ENCODE data around the gene FBRSL1. TPM values are rescaled to one million over a fixed set of nuclear protein-coding genes. Genes with fewer than 3 reads are reported as not detected.

The FBRSL1 gene
- polyA plus RNA-seq, 1 donor from 2014 or later: 6.8 TPM

DNA sequence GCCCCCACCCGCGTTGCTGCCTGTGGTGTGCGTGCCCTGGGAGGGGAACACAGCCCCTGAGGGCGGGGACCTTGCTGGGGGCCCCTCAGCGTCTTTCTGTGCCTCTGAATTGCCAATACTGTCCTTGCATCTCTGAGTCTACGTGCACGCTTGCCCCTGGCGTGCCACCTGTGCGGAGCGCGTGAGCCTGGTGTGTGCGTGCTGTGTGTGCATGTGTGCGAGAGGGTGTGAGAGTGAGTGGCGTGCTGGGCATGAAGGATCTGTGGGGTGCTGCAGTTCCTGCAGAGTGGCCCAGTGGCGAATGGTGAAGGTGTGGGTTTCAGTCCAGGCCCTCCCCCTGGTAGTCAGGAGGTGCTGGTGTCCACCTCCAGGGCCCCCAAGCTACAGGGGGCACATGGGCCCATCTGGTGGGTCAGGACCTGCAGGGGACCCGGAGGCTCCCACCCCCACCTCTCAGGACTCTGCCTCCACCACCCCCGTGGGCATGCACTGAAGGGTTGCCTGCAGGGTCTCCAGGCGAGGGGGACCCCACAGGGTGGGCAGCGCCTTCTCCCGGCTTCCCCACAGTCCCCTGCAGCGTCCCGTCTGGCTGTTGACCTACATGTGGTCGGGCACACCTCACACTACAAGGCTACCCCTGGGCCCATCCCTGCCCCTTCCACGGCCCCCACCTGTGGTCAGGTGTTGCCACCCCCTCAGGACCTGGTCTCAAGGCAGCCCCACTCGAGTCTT, 21.0 kb downstream of the FBRSL1 start:
- Mint-ChIP-seq H3K27ac (no peak overlapping the region), H3K27me3 (no peaks in the 10 kb centered on the region), H3K9me3 (peaks cover 0 to 3% (median 0%) of the 10 kb centered on the region in 3 donors), H3K4me3 (no peak overlapping the region), H3K4me1 (peaks cover 7 to 12% (median 7%) of the 10 kb centered on the region in 3 donors), H3K36me3 (peaks cover 6% of the 10 kb centered on the region)

DNA sequence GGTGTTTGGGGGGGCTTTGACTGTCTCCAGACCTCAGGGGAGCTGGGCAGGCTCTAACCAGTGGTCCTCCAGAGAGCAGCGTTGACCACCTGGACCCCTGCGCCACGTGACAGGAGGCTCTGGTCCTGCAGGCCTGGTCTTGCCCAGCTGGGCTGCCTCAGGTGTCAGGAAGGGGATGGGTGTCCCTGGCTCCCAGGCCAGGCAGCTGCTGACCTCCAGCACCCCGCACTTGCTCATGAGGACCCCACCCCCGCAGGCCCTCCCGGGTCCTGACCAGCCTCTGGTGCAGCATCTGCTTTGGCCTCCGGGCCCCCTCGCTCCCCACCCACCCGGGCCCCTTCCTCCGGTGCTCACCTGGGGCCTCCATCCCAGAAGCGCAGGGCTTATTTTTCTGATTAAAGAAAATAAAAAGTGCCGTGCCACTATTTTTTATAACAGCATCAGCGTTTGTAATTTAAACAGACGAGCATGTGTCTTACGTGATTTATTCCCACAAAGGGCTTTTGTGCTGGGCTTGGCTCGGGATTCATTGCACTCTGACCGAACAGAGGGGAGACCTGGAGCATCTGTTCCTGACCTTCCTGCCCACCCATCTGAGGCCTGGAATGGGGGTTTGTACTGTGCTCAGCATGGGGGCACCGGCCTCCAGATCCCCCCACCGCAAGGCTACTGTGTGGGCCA, 21.7 kb downstream of the FBRSL1 start:
- H3K27ac Mint-ChIP-seq: peak overlapping the region in 1 of 3 donors; percentile 31

DNA sequence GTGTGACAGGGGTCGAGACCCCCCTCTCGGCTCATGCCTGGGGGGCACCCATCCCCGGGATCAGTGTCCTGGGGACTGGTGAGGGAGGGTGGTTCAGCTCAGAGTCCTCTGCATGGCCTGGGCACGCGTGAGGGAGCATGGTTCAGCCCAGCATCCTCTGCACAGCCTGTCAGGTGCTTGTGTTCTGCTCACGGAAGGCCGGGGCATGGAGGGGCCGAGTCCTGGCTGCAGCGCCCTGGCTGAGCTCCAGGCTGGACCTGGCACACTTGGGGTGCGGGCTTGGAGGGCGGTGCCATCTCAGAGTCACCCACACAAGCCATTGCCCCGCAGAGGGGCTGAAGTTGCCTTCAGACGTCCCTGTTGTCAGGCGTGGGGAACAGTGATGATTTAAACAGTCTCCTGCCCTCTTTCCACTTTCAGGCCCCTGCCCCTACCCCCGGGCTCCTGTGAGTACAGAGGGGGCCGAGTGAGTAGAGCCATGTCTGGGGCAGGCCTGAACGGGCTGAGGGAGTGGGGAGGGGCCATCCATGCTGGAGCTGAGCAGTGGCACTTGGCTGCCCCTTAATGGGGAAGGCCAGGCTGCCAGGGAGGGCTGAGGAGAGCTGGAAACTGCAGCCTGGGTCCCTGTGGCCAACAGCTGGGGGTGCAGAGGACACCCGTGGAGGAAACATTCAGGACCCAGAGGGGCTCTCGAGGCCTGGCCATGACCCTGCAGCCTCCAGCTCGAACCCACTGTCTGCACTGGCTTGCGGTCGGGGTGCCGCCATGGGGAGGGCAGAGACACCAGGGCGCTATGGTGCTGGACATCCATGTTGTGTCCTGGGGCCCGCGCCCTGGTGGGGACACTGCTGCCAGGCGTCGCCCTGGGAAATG, 22.5 kb downstream of the FBRSL1 start:
- Mint-ChIP-seq H3K36me3 (peaks cover 7% of the 10 kb centered on the region), H3K27ac (peak overlapping the region in 2 of 3 donors; percentile 18 to 31), H3K27me3 (no peaks in the 10 kb centered on the region), H3K4me1 (peaks cover 0 to 4% (median 2%) of the 10 kb centered on the region in 3 donors), H3K4me3 (no peak overlapping the region), H3K9me3 (peaks cover 0 to 3% (median 1%) of the 10 kb centered on the region in 3 donors)

More for the DNA sequence above, 21.7 kb downstream of the FBRSL1 start:
- H3K4me1 Mint-ChIP-seq: peaks cover under 1 to 4% (median 2%) of the 10 kb centered on the region in 3 donors
- no peak overlapping the region for H3K4me3 Mint-ChIP-seq
- H3K27me3 Mint-ChIP-seq: no peaks in the 10 kb centered on the region
- peaks cover 7% of the 10 kb centered on the region for H3K36me3 Mint-ChIP-seq
- H3K9me3 Mint-ChIP-seq: peaks cover 0 to 3% (median 0%) of the 10 kb centered on the region in 3 donors

DNA sequence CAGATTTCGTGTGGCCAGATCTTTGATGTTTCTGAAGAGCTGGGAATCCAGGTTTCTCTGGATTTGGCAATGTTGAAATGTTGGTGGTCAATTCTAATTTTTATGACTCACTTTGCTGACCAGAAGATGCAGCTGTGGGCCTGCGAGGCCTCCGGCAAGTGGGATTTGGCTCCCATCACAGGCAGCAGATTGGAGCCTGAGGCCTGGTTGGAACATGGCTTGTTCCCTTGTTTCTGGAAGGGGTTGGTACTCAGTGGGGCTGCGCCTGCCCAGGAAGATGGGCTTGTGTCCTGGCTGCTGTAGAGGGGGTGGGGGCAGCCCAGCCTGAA, 23.1 kb downstream of the FBRSL1 start:
- H3K4me1 Mint-ChIP-seq: peaks cover under 1 to 4% (median 2%) of the 10 kb centered on the region in 3 donors
- H3K27ac Mint-ChIP-seq: peak overlapping the region in 1 of 3 donors; percentile 18
- H3K36me3 Mint-ChIP-seq: peaks cover 8% of the 10 kb centered on the region
- H3K27me3 Mint-ChIP-seq: no peaks in the 10 kb centered on the region
- H3K9me3 Mint-ChIP-seq: peaks cover 0 to 3% (median 2%) of the 10 kb centered on the region in 3 donors
- no peak overlapping the region for H3K4me3 Mint-ChIP-seq

DNA sequence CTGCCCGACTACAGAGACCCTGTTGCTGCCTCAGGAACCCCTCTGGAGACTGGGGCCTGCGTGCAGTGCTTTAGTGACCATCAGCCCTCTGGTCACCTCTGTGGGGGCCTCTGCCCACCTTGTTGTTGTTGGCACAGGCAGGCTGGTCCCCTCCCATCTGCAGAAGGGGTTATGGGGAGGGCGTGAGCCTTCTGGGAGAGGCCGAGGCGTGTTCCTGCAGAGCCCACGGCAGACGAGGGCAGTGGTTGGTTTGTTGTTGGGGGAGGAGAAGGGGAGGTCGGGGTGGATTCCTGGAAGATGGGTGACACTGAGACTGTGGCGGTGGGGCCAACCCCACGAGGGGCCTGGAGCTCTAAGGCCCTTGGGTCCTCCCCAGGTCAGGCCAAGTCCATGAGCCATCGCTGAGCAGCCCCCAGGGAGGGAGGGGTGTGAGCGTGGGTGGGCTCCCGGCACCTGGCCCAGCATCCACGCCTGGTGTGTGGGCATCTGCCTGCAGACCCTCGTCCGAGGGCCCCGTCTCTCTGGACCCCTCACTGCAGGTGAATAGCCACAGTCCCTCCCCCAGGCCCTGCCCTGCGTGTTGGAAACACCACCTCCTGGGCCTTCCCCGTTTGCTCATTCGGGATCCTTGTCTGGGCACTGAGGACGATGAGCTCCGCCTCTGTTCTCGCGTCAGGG, 23.6 kb downstream of the FBRSL1 start:
- peaks cover 2 to 4% (median 3%) of the 10 kb centered on the region in 3 donors for H3K4me1 Mint-ChIP-seq
- no peak overlapping the region for H3K4me3 Mint-ChIP-seq
- H3K36me3 Mint-ChIP-seq: peaks cover 13% of the 10 kb centered on the region
- peaks cover 0 to 3% (median 2%) of the 10 kb centered on the region in 3 donors for H3K9me3 Mint-ChIP-seq
- H3K27me3 Mint-ChIP-seq: no peaks in the 10 kb centered on the region
- peak overlapping the region in 2 of 3 donors; percentile 18 to 63 for H3K27ac Mint-ChIP-seq

DNA sequence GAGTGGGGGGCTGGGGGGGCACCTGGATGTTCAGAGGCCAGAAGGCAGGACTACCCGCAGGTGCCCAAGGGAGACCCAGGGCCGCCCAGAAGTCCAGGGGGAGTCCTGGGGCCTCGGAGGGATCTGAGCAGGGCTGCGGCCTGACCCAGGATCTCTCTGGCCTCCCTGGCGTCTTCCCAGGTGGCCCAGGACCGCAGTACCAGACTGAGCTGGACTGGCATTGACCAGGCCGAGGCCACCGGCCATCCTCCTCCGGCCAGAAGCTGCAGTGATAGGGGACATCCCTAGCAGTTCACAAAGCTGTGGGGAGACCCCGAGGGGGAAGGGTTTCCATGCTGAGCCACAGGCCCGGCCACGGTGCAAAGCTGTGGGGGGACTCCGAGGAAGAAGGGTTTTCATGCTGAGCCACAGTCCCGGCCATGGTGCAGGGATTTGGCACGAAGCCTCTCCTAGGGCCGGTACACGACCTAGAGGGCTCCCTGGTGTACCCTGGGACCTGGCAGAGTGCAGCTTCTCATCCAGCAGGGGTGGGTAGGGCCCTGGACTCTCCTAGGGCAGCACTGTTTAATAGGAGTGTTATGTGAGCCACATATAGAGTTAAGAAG, 24.4 kb downstream of the FBRSL1 start:
- H3K27me3 Mint-ChIP-seq: no peaks in the 10 kb centered on the region

DNA sequence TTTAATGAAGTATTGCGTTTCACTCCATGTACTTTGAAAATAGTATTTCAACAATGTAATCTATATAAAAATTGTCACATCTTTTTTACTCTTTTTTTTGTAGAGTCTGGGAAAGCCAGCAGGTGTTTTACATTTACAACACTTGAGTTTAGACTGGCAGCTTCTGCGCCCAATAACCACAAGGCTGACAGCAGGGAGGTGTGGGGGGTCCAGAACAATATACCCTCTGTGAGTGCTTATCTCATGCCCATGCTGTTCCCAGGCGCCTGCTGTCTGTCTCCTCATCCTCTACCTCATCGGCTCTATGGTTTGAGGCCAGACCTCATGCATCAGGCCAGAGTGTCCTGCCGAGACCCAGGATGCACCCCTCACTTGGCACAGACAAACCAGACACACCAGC, 24.9 kb downstream of the FBRSL1 start:
- Mint-ChIP-seq H3K4me1 (peaks cover 2 to 4% (median 3%) of the 10 kb centered on the region in 3 donors), H3K36me3 (peaks cover 19% of the 10 kb centered on the region), H3K9me3 (peaks cover 0 to 4% (median 2%) of the 10 kb centered on the region in 3 donors), H3K27ac (no peak overlapping the region), H3K27me3 (no peaks in the 10 kb centered on the region), H3K4me3 (no peak overlapping the region)

More for the DNA sequence above, 24.4 kb downstream of the FBRSL1 start:
- Mint-ChIP-seq H3K36me3 (peaks cover 19% of the 10 kb centered on the region), H3K4me1 (peaks cover 2 to 4% (median 3%) of the 10 kb centered on the region in 3 donors), H3K4me3 (no peak overlapping the region), H3K27ac (no peak overlapping the region), H3K9me3 (peaks cover 0 to 4% (median 2%) of the 10 kb centered on the region in 3 donors)

DNA sequence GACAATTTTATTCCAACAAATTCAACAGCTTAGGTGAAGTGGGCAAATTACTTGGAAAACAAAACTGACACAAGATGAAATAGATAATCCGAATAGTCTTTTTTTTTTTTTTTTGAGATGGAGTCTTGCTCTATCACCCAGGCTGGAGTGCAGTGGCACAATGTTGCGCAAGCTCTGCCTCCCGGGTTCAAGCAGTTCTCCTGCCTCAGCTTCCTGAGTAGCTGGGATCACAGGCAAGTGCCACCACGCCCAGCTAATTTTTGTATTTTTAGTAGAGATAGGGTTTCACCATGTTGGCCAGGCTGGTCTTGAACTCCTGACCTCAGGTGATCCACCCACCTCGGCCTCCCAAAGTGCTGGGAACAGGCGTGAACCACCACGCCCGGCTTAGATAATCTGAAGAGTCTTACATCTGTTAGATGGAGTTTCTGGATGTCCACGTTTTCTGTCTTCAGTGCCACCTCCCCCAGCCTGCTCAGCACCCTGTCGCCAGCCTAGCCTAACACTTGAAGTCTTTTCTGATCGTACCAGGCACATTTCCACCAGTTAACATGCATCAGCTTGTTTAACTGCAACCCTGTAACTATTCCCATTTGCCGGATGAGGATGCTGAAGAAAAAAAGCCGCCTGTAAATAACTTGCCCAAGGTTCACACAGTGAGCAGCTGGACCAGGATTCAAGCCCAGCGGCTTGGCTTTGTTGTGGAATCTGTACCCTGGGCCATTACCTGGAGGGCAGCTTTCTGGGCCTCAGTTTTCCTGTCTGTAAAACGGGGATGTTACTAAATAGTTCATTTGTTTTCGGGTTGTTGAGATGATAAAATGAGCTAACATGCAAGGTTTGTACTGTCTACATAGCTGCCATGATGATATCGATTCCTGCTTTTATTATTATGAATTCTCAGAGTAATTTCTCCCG, 26.4 kb downstream of the FBRSL1 start:
- peaks cover 19% of the 10 kb centered on the region for H3K36me3 Mint-ChIP-seq
- H3K4me1 Mint-ChIP-seq: peaks cover 2 to 5% (median 4%) of the 10 kb centered on the region in 3 donors
- H3K27me3 Mint-ChIP-seq: no peaks in the 10 kb centered on the region
- peak overlapping the region in 1 of 4 donors; percentile 8 for H3K4me3 Mint-ChIP-seq
- H3K9me3 Mint-ChIP-seq: peaks cover 0 to 4% (median 2%) of the 10 kb centered on the region in 3 donors
- peak overlapping the region in 2 of 3 donors; percentile 71 to 83 for H3K27ac Mint-ChIP-seq

DNA sequence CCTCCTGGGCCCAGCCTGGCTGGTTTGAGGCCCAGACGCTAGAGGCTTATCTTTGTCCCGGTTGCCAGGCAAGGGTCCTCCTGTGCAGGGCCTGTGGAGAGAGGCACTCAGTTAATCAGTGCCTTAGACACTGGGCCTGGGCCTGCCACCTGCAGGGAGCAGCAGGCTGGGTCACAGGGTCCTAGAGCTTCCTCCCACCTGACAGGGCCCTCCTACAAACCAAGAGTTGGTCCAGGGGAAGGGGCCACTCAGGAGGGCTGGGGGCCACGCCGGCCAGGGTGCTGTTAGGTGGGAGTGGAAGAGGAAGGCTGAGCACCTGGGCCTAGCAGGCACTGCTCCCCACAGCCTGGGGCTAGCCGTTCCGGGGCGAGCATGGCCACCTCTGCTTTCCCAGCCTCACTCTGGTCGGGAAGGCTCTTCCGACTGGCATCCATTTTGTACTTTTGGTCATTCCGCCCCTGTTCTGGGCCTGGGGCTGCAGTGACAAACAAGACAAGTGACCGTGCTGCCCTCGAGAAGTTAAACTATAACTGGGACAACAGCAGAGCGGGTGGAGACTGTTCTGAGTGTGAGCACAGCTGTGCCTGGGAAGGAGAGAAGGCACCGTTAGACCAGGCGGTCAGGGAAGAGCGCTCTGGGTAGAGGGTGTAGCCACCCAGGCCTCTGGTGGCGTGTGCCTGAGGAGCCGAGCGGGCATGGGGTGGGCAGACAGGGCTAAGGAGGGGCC, 27.2 kb downstream of the FBRSL1 start:
- peak overlapping the region in 1 of 3 donors; percentile 9 for H3K27ac Mint-ChIP-seq

DNA sequence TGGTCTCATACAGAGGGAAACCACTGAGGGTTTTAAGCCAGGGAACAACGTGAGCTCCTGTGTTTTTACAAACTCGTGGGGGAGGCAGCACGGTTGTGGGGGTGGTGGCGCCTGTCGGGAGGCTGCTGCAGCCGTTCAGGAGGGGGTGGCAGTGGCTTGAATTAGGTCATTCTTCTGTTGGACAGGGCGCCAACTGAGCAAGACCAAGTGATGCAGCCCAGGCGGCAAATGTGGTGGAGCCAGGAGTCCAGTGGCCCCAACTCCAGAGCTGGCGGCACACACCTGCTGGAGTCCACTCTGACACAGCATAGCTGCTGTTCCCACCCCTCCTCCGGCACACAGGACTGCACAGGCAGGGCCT, 27.8 kb downstream of the FBRSL1 start:
- Mint-ChIP-seq H3K36me3 (peaks cover 19% of the 10 kb centered on the region), H3K27ac (peak overlapping the region in 1 of 3 donors; percentile 28), H3K4me1 (peaks cover 2 to 10% (median 4%) of the 10 kb centered on the region in 3 donors), H3K4me3 (no peak overlapping the region), H3K9me3 (peaks cover 0 to 4% (median 2%) of the 10 kb centered on the region in 3 donors), H3K27me3 (no peaks in the 10 kb centered on the region)

More for the DNA sequence above, 27.2 kb downstream of the FBRSL1 start:
- Mint-ChIP-seq H3K4me3 (no peak overlapping the region), H3K9me3 (peaks cover 0 to 4% (median 2%) of the 10 kb centered on the region in 3 donors), H3K4me1 (peaks cover 2 to 10% (median 4%) of the 10 kb centered on the region in 3 donors), H3K27me3 (no peaks in the 10 kb centered on the region), H3K36me3 (peaks cover 19% of the 10 kb centered on the region)

DNA sequence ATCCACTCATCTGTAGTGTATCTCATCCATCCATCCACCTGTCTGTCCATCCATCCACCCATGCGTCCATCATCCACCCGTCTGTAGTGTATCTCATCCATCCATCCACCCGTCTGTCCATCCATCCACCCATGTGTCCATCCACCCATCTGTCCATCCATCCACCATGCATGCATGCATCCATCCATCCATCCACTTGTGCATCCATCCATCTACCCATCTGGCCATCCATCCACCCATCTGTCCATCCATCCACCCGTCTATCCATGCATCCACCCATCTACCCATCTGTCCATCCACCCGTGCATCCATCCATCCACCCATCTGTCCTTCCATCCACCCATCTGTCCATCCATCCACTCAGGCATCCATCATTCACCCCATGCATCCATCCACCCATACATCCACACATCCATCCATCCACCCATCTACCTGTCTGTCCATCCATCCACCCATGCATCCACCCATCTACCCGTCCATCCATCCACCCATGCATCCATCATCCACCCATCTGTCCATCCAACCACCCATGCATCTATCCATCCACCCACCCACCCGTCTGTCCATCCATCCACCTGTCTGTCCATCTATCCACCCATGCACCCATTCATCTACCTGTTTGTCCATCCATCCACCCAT, 28.5 kb downstream of the FBRSL1 start:
- Mint-ChIP-seq H3K4me3 (peak overlapping the region in 1 of 4 donors; percentile 58), H3K9me3 (peaks cover 0 to 4% (median 2%) of the 10 kb centered on the region in 3 donors), H3K4me1 (peaks cover 0 to 10% (median 4%) of the 10 kb centered on the region in 3 donors), H3K36me3 (peaks cover 19% of the 10 kb centered on the region), H3K27ac (peak overlapping the region in 1 of 3 donors; percentile 39), H3K27me3 (no peaks in the 10 kb centered on the region)
